Cerebellar cortex (tissue), 1 donor: ENCODE results near the gene GAMT.
"Not testable (repeated sequence)": the region's sequence is repeated elsewhere in the genome, so short reads cannot be mapped to it uniquely, and the experiment has no call there.

Source experiments
- DNase-seq: peaks from one replicate; pipeline ENCODE4 v3.0.0-alpha.2; 2015; ENCODE audit warnings: low spot score

GAMT gene

DNA sequence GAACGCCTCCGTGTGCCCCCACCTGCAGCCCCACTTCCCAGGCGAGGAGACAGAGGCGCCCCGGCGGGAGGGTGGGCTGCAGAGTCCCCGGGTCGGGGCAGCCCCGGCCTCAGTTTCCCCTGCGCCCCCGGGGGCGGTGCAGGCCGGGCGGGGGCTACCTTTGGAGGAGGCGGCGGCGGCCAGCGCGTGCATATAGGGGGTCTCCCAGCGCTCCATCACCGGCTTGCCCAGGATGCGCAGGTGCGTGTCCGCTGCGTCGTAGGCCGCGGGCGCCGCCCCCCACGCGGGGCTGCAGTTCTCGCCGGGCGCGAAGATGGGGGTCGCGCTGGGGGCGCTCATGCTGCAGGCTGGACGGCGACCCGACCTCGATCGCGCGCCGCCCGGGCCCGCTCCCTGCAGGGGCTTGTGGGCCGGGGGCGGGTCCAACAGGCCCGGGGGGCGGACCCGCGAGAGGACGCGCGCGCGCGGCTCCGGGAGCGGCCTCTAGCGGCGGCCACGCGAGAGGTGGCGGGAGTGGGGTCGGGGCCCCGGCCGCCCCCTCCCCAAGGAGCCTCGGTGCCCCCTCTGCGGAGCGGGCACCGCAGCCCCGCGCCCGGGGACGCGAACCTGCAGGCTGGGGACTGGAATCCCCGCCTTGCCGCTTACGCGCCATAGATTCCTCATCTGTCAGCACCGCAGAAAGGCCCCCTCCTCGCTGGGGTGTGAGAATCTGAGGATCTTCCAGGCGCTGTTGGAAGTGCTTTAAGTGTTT is at the start of gene GAMT:
GAMT (minus strand) TSS at position 405 of the 751 bp plus-strand sequence; CDS start at position 339, 66 bp downstream.
- DNase-seq = no peak

DNA sequence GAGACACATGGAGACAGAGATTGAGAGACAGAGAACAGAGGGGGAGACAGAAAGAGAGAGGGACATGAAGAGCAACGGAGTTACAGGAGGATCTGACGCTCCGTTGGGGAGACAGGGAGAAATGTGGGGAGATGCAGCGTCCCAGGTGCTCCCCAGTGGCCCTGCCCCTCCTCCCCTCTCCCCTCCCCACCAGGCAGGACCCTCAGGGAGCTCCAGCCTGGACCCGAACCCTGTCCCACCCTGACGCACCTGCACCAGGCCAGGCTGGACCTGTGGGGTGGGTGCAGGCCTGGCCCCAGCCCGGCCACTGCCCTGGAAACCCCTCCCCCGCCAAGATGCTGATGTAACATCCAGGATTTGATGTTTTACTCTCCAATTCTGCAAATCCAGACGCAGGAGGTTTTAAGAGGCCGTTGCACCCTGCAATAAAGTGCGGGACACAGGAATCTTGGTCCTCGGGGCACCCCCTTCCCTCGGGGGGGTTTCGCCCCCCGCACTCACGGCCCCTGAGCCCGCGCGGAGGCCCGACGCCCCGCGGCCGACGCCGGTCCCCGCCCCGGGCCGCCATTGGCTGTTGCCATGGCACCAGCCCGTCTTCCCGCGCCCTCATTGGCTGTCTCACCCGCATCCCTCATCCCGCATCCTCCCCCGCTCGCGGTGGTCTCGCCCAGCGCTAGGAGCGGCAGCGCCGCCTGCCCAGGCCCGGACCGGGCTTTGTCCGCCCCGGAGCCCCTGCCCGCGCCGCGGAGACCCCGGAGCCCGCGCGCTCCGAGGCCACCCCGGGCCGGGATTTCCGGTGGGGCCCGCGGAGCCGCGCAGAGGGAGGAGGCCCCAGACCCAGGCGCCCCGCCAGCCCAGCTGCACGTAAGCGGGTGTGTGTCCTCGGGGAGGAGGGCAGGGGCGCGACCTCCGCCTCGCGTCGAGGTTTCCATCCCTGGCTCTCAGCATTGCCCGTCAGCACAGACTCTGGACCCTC is 48.4 kb upstream of the GAMT start, which contains the start of gene APC2:
APC2 (plus strand) TSS at position 655 of the 976 bp plus-strand sequence. CDS start 2,881 bp downstream, outside the sequence.
- peak; percentile 89 for DNase-seq

DNA sequence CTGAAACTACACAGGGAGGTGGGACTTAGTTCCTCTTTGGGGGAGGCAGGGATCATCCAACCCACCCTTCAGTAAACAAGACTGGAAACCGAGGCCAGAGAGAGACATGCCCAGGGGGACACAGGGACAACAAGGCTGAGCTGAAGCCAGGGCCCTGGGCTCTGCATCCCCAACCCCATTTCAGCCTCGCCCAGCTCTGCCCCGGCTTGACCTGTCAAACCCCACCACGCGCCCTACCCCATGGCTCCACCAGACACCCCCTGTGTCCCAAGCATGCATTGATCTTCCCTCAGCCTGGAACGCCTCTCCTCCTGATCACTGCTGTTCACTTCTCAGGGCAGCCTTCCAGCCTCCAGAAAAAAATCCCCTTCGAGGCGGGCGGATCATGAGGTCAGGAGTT is 46.6 kb upstream of the GAMT start:
- no peak for DNase-seq

DNA sequence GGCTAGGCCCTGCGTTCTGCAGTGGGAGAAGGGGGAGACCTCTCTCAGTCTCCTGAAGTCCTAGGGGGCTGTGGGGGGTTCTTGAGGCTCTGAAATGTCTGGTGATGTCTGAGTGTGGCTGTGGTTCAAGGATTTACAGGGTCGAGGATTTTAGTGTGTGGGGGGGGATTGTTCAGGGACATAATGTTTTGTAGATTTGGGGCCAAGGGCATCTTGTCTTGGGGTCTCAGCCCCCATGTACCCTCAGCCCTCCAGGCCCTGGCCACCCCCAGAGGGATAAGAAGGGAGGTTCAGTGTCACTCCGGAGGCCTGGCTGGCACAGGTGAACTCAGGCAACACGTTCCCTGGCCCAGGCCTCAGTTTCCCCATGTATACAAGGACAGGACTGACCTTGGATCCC is 46.2 kb upstream of the GAMT start:
- DNase-seq = no peak

DNA sequence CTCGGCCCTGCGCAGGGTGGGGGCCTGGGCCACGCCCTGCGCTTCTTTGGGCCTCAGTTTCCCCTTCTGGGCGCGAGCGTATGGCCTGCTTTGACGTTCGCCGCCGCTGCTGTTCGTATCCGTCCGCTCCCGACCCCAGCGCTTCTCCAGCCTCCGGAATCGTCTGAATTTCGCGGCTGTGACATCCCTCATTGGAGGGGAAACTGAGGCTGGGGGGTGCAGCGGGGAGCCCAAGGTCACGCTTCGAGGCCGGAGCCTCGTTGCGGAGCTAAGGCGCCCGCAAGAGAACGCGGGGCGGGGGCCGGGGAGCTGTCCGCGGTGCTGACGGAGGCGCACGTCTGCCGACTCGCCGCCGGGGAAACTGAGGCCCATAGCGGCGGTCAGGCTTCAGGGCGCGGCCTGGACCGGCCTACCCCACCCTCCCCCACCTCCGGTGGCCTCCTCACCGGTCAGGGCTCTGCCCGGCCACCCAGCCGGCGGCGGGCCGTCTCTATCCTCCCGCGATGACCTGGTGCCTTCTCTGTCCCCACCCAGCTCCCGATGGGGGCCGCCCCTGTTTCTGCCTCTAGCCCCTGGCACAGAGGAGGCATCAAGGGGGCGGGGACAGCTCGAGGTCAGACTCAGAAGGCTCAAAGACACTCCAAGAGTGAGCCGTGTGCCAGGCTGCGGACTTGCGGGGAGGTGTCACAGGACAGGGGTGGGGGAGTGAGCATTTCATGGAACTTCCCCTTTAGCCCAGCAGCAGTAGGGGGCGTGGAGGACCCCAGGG is 45.6 kb upstream of the GAMT start:
- peak; percentile 51 for DNase-seq

DNA sequence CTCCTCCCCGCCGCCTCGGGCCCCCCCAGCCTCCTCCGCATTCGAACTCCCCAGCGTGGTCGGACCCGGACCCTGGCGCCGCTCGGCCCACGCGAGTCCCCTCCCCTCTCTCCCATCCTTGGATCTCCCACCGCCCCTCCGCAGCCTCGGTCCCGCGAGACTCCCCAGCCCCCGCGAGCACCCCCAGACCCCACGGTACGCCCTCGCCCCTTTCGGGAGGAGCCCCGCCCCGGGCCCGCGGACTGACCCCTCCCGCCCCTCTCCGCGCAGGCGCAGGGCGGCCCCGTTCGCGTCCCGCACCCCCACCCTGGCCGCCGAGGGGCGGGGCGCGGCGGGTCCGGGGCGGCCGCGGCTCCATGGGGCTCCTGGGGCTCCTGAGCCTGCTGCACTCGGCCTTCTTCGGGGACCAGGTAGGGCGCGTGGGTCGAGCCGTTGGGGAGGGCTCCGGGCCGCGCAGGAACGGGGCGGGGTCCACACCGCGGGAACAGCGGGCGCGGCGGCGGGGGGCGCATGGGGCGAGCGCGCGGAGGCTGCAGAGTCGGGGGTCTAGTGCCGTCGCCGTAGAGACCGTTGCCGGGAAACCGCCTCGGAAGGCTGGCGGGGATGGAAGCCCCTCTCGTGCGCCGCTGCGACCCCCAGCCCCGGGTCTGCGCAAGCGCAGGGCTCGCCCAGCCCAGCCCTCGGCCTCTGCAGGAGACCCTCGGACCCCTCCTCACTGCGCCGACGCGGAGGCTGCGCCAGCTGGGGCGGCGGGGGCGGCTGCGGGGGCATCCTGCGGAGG is 44.8 kb upstream of the GAMT start:
- DNase-seq = peak; percentile 68

DNA sequence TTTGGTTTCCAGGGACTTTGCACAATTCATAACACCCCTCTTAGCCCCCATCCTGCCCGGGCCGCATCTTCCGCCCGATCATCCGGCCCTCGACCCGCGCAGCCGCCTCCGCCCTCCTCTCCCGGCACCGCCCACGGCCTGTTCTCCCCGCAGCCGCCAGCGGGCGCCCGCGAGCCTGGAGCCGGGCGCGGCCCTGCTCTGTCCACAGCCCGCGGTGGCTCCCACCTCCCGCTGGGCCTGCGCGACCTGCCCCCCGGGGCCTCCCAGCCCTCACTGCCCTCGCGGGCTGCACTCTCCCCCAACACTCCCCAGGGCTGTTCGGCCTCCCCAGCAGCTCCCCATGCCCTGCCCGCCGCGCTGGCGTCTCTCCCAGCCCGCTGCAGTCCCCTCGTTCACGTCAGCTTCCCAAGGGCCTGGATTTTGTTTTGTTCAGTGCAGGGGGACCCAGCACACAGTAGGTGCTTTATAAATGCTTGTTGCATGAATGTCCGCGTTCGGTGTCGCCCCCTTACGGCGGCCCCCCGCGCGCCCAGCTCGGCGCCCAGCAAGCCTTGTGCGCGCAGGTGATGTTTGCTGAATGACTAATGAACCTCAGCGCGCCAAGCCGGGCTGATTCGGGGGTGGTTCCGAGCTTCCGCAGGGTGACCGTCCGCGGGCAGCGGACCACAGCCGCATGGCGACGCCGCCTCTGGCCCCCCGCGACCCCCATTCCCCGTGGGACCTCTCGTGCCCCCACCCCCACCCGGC is 44.0 kb upstream of the GAMT start:
- peak; percentile 74 for DNase-seq

DNA sequence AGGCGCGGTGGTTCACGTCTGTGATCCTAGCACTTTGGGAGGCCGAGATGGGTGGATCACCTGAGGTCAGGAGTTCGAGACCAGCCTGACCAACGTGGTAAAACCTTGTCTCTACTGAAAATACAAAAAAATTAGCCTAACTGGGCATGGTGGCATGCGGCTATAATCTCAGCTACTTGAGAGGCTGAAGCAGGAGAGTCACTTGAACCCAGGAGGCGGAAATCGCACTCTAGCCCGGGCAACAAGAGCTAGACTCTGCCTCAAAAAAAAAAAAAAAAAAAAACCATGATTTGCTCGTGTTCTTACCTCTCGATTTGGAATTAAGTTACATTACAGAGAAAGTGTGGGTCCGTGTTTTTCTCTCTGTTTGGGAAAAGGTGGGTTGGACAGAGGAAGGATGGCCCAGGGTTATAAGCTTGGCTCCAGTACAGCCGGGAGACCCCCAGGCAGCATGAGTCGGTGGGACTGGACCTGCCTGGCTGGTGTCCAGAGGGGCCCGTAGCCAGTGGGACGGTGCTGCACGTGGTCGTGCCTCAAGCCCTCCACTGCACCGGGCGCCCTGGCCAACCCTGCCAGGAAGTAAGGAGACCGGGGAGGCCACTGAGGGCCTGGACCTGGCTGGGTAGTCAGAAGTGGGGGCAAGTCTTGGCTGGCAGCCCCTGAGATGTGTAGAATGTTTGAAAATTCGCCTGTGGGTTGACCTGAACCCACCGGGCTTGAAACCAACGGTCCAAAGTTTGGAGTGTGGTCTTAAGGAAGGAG is 40.5 kb upstream of the GAMT start:
- no peak for DNase-seq

DNA sequence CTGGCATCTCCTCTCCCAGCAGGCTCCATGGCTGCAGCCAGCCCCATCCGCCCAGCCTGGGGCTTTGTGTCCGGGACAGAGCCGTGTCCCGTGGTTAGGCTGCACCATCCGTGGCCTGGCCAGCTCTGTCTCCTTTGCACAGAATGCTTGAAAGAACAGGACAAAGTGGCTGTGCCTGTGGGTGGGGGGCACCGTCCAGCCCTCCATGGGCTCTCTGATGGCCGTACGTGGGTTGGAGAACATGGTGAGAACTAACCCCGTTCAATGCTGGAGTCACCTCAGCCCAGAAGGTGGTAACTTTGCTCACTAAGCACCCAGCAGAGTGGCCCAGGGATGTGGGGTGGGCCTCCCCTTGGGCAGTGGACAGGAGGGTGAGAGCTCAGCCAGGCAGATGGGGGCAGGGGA is 39.7 kb upstream of the GAMT start:
- no peak for DNase-seq

DNA sequence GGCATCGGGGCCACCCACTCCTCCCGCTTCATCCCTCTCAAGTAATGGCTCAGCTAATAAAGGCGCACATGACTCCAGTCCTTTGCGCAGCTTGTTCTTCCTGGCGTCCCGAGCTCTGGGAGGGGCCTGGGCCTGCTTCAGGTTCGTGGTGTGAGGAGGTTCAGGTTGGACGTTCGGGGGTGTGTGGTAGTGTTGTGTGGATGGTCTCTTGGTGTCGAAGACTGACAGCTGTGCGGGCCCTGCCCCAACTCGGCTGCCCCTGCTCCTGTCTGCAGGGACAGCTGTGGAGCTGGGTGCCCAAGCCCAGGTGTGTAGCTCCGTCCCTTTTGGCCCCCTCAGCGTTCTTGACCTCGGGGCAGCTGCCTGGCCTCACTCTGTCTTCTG is 39.1 kb upstream of the GAMT start:
- no peak for DNase-seq

DNA sequence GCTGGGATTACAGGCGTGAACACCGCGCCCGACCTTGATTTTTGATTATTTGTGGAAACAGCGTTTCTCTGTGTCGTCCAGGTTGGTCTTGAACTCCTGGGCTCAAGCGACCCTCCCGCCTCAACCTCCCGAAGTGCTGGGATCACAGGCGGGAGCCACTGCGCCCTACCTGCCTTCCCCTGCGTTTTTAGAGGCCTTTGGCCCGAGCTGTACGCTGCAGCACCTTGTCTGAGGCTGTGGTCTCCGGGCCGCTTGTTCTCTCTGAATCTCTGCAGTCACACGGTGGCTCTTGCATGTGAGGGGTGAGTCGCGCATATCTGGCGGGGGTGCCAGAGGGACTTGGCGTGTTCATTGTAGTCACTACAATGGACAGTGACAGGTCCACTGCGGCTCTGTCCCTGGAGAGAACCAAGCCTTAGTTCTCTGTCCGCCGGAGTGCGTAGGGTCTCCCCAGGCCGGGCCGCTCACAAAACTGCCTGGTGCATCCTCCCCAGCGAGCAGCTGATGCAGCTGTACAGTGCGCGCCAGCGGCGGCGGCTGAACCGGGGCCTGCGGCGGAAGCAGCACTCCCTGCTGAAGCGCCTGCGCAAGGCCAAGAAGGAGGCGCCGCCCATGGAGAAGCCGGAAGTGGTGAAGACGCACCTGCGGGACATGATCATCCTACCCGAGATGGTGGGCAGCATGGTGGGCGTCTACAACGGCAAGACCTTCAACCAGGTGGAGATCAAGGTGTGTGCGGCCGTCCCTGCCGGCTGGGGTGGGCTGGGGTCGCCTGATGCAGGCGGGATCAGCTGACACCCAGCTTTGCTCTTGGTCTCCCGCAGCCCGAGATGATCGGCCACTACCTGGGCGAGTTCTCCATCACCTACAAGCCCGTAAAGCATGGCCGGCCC is 38.4 kb upstream of the GAMT start:
- not testable (repeated sequence) for DNase-seq

DNA sequence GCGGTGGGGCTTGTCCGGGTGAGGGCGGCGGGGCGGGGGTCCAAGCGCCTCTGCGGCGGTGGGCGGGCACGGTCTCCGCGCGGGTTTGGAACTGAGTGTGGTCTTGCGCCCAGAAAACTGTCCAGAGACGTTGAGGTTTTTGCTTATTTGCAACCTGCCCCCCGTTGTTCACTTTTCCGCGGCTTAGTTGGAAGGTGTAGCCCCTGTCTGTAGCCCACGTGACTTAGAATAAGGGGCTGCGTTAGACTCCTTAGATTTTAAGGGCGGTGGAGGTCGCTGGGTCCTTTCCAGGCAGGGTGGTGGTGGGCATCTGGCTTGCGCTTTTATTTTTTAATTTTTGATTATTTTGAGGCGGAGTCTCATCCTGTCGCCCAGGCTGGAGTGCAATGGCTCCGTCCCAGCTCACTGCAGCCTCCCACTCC is 37.6 kb upstream of the GAMT start:
- no peak for DNase-seq

DNA sequence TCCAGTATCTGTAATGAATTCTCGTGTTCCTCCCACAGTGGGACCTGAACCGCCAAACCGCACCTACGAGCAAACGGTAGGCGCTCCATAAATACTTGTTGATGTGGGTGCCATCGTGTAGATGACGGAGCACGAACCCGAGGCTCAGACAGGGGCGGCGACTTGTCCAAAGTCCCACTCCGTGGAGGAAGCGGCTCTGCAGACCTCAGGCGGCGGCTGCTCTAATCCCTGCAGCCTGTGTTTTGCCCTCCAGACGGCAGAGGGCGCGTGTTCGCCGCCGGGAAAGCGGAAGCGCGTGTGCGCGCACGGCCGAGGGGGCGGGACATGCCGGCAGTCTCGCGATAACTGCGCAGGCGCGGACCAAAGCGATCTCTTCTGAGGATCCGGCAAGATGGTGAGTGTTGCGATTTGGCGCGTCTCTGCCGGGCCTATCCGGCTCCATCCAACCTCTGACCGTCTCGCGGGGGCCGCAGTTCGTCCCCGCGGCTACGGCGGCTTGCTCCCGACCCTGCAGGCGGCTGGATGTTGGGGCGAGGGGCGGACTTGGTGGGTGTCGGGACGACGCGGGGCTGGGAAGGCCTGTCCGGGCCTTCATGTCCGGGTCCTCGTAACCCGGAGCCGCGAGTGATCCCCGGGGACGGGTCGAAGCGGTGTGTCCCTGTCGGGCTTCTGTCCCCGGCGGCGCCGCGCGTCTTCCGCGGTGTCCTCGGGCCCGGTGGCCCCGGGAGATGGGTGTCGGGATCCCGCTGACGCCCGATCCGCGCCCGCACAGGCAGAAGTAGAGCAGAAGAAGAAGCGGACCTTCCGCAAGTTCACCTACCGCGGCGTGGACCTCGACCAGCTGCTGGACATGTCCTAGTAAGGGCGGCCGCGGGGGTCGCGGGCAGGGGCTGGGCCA is 36.9 kb upstream of the GAMT start, which contains the start of gene RPS15:
RPS15 (plus strand) TSS at position 362 of the 898 bp plus-strand sequence; CDS start at position 392, 30 bp downstream.
- DNase-seq = peak; percentile 90

DNA sequence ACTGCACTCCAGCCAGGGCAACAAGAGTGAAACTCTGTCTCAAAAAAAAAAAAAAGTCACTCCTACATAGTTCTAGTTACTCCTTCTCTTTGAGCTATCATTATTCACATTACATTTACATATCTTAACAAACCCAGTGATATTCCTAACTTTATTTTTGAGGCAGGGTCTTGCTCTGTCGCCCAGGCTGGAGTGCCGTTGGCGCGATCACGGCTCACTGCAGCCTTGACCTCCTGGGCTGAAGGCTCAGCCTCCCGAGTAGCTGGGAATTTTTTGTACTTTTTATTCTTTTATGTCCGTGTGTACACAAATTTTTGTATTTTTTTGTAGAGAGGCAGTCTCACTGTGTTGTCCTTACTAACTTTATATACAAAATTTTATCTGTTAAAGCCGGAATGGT is 36.3 kb upstream of the GAMT start:
- DNase-seq = no peak

DNA sequence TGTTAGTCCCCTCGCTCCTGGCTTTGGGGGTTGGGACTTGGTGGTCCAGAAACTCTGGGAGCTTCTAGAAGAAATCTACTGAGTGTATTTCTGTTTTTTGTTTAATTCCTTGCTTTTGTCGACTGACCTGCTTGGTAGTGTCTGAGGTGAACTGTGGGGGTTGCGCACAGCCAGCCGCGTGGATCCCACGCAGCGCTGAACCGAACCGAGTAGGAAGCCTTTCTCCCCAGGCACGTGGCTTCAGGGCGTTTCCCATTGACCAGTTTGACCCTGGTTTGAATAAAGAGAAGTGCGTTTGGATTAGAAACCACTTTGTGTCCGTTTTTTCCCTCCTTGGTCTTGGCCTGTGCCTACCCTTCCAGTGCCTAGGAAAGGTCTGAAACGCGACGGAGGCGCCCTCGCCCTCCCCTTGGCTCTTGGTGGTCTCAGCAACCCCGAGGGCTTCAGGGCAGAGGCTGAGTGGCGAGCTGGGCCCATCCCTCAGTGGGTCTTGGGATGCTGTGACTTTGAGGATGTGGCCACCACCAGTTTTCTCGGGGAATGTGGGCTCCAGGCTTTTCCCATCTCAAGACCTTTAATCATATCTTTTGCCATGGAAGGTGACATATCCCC is 34.1 kb upstream of the GAMT start:
- no peak for DNase-seq

DNA sequence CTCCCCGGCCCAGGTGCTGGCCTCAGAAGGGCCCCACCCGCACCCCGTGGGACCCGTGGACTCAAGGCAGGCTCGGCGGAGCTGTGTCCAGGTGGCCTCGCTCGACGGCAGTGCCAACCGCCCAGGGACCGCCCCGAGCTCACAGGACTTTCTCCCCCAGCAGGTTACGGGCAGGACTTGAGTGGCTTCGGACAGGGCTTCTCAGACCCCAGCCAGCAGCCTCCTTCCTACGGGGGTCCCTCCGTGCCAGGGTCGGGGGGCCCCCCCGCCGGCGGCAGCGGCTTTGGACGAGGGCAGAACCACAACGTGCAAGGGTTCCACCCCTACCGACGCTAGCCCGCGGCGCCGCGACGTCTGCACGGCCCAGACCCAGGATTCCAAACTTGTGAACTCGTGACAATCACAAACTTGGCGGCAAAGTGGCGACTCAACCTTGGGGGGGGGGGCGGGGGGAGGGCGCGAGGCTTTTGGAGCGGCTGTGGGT is 33.3 kb upstream of the GAMT start:
- DNase-seq = no peak

DNA sequence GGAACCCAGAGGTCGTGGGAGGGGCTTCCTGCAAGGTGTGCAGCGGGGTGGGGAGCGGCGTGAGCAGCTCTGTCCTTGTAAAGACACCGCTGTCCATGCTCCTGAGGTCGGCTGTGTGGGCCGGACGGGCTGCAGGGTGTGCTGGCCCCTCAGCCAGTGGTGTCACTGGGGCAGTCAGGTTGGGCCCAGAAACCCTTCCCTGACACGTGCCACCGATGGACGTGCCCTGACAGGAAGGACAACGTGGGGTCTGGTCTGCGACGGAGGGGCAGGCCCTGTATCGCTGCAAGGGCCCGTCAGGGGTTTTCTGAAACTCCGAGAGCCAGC is 32.7 kb upstream of the GAMT start:
- DNase-seq = no peak
